Right lobe of liver (tissue), 4 donors: ENCODE data around the gene SETSIP.

ENCODE experiments used
- CTCF ChIP-seq, 4 donors: fragments of 200-600 bp in 3 of 4; fragments of 450-650 bp in 1 of 4; IDR thresholded peaks; one replicate each; pipeline versions ENCODE4 v1.5.1 to v1.8.0; 2016 to 2022; ENCODE audit warnings: antibody characterized with exemption in 4 of 4, mild to moderate bottlenecking in 2 of 4
- POLR2A ChIP-seq: fragments of 450-650 bp; IDR thresholded peaks from one replicate; pipeline ENCODE4 v1.6.1; 2017; ENCODE audit warnings: antibody characterized with exemption, mild to moderate bottlenecking
- donor health status: DM: no; HTN: no; CAD: no.
- donor health status: DM: no; HTN: no; CAD: no.
- donor health status: DM: no; HTN: yes; CAD: no.

GRCh38 chr1:92080128-92080985 lies 5.1 kb upstream of the SETSIP start, which contains the start of gene BTBD8:
- peak; percentile 41 for TF ChIP-seq POLR2A
- peak in 1 of 4 donors; percentile 12 for TF ChIP-seq CTCF (IDR thresholded peaks at IDR 0.05)
